Stimulated activated CD4-positive, alpha-beta T cell treated with anti-CD3 and anti-CD28 coated beads, TNF-alpha, amount 100 ng/mL, for 4 hours (primary cell): ENCODE measurements around the gene SETD3.

Experiments used
- DNase-seq, 3 experiments: peaks; one replicate each; pipeline ENCODE4 v3.0.0-alpha.2; 2020; ENCODE audit warnings: low read depth in 3 of 3

Gene SETD3

DNA sequence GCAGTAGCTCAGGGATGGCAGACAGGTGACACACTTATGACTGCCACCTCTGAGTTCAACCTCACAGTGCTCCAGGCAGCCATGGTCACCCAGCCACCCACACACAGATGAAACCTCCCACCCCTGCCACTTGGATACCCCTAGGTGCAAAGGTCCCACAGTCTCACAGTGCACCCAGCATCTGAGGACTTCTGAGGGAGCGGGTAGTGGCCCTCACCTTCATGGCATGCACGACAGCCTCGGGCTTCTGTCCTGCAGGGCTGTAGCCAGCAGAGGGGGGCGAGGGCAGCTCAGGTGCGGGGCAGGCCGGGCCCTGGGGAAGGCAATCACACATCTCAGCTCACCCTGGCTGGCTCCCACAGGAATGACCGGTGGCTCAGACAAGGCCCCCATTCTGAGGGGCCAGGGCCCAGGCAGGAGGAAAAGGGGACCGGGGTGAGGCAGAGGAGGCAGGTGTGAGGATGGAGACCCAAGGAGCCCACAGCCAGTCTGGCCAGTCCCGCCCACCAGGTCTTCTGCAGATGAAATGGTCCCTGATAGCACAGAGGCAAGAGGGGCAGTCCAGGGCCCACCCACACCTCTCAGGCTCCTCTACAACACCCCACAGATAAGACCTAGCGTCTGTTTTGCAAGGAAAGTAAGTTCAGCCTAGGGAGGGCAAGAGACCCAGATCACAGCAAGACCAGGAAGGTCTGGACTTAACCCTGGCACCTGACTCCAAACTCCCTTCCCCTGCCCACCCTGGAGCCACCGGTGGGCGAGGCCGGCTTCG is 36.4 kb upstream of the SETD3 start:
- no peak for DNase-seq

DNA sequence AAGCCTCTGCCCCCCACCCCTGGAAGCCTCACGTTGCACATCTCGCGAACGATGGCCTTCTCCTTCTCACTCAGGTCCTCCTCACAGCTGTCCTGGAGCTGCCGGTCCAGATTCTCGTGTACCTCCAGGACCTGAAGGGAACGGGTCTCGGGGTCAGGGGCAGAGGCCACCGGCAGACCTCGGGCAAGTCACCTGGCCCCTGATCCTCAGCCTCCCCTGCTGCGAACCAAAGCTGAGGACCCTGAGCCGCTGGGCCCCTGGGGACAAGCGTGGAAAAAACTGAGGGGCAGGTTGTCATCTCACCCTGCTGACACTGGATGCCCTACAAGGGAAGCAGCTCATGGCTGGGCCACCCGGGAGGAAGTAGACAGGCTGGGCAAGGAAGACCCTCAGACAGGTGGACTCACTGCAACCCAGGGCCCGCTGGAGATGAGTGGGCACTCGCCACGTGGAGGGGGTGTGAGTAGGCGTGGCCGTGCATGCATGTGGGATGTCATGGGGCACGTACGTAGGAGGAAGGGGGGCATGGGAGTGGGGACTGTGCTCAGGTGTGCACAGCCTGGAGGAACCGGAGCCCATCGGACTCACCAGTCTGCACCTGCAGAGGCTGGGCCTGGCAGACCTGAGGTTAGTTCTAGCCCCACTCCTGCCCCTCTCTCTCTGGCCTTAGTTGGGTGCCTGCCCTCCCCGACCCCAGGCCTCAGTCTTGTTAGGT is 35.7 kb upstream of the SETD3 start:
- no peak for DNase-seq

DNA sequence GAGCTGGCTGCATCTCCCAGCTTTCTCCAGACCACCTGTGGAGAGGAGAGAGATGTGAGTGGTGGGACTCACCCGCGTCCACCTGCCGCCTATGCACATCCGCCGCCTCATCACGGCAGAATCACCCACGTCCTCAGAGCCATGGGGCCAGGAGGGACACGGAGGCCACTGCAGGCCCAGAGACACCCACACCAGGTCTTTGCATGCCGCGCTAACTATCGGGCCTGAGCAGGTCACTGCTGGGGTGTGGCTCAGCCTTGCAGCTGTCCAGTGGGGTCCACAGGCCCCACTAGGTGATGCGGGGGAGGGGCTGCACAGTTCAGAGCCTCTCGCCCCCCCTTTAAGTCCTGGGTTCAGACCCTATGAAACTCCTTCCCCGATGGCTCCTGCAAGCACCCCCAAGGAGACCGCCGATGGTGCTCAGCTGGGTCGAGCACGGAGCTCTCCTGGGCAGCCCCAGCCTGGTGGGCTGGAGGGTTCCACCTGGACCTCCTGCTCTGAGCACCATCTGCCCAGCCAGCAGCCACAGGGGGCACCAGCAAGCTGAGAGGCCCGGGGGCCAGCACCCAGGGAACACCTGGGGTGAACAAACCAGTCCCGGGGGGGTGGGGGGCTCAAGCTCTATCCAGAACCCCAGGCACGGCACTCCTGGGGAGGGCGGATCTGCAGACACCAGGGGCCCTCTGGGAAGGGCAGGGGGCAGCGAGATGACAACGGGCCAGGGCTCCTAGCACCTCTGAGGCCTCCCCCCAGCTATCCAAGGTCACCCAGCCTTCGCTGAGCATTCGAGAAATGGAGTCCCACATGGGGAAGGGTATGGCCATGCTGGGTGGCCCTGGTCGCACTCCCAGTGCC is 34.9 kb upstream of the SETD3 start:
- DNase-seq: no peak

DNA sequence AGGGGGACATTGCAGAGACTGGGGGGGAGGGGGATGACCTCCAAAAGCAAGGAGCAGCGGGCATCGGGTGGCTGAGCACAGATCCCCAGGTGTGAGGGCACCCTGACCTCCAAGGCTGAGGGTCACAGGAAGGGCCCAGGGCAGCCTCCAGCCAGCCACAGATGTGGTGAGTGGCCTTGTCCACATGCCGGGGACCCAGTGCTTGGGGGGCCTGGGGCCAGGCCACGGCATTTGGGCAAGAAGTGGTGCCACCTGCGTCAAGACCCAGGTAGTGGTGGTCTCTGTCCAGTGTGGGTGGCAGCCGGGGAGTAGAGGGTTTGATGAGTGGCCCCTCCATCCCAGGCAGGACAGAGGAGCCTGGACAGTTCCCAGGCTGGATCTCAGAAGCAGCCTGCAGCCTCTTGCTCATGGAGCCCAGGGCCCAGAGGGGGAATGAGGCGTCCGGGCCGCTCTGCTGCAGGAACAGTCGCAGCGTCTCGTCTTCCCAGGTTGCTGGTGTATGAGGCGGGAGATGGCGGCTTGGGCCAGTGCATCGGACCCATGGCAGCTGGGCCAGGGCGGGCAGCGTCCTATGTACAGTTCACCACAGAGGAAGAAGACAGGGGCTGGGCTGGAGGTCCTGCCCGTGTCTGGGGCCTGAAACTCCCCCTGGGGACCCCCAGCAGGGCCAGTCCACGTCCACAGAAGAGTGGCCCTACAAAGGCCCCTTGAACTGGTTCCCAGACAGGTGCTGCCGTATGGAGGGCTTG is 34.1 kb upstream of the SETD3 start:
- no peak for DNase-seq

DNA sequence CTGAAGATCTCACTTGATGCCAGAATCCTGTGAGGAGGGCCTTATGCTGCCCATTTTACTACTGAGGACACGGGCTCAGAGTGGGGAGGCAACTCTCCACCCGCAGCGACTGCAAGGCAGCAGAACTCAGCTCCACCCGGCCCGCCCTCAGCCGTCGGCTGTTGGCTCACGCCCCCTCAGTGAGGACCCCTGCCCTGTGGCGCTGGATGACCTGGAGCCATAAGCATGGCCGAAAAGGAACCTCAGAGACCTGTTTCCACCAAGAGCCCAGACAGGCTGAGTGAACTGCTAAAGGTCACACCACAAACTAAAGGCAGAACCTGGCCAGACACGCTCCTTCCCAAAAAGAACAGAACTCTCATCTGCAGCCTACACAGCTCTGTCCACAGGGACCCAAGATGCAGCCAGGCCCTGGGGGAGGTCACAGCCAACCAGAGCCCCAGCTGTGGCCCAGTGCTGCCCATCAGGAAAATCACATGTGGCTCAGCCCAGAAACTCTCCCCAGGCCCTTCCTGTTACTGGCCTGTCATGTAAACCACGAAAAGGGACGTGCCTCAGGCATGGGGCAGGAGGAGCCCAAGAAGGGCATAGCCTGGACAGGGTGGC is 33.4 kb upstream of the SETD3 start:
- no peak for DNase-seq

DNA sequence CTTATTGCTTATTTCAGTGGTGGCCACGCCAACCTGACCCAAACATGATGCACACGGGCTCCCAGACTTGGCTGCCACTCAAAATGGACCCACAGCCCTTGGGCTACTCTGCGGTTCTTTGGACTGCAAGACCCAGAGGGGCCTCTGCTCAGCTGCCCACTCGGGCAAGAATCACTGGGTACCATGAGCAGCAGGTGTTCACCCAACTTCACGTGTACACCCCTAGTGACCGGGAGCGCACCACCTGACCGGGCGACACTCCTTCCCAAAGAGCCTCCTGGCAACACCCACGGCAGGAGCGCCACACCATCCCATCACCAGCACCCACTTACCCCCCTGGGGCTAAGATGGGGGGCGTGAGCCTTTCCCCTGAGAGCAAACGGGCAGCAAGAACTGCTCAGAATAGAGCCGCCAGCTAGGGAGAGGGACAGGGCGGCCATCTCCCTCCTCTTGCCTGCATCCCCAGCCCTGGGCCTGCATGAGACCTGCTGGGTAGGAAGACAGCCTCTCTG is 32.6 kb upstream of the SETD3 start:
- DNase-seq: no peak

DNA sequence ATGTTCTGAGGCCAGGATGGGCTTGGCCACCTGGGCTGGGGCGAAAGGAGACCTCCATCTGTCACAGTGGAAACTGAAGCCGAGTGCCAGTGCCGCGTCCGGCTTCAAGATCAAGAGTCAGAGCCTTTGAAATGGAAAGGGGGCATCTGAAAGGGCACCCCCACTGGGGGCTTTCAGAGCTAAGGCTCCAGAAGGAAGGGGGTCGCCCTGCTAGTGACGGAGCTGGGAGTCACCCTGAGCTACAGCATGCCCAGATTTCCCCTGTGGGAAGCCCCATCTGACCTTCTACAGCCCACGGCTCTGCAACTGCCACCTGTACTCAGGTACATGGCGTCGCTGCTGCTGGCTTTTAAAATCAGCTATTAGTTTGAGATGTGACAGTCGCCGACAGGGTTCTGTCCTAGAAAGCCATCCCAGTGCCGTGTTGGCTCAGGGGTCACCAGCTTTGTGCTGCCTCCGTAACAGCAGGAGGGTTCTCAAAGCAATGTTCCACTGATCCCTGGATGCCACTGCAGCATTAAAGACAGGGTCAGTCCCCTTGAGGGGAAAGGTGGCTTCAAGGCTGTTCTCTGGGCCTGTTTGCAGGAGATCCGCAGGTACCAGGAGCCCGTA is 32.0 kb upstream of the SETD3 start:
- no peak for DNase-seq

DNA sequence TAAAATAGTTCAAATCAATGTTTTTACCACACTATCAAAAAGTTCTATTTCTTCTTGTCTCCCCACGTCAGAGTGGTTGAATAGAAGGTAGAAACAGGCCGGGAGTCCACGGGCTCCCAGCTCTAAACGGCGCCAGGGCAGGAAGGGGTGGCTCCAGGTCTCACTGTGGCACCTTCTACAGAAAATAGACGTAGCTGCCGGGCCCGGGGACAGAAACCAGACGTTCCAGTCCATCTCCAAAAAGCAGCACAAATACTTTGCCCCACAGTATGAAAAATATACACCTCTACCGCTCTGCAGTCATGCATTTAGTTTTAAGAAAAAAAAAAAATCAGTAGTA is 31.4 kb upstream of the SETD3 start:
- DNase-seq: no peak

DNA sequence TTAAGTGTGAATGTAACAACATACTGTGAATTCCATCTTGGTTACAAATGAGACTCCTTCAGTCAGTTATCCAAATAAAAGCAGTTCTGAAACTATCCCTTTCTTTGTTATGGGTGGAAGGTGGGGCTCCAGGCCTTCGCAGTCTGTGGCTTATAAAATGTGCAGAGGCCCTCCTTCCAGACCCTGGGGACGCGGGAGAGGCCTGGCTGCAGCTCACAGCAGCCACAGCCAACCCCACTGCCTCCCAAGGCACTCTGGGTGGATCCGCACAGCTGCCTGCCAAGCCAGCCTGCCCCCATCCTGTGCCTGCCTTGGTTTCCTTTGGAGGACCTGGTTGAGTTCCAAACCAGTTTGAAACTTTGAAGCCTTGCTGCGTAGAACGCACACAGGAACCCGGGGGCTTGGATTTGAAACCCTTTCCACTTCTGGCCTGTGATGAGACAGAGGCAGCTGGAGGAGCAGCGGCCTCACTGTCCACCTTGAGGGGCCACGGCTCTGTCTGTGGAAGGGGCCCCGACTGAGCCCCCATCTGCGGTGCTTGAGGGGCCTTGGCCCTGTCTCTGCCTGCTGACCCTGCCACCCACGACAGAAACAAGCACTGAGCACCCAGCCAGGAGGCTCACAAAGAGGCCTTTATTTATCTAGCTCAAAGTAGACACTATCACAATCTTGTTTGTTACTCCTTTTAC is 30.9 kb upstream of the SETD3 start:
- DNase-seq: no peak

DNA sequence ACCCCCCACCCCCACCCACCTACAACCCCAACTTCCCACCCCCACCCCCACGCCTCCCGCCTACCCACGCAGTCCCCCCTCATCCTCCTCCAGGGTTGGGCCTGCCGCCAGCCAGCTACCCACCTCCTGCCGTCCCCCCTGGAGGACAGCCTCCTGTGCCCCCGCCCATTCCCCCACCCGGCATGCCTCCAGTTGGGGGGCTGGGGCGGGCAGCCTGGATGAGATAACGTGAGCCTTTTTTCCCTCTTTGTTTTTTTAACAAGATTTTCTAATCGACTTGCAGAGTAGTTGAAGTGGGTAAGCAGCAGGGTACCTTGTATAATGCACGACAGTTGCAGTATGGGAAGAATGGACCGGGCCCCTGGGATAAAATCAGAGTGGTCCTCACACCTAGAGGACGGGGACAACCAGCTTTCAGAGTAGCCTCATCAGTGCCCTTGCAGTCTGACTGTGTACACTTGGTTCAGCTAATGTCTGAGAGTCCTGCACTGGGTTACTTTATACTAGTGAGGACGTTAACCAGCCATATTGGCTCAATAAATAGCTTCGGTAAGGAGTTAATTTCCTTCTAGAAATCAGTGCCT is 30.0 kb upstream of the SETD3 start:
- DNase-seq: no peak

DNA sequence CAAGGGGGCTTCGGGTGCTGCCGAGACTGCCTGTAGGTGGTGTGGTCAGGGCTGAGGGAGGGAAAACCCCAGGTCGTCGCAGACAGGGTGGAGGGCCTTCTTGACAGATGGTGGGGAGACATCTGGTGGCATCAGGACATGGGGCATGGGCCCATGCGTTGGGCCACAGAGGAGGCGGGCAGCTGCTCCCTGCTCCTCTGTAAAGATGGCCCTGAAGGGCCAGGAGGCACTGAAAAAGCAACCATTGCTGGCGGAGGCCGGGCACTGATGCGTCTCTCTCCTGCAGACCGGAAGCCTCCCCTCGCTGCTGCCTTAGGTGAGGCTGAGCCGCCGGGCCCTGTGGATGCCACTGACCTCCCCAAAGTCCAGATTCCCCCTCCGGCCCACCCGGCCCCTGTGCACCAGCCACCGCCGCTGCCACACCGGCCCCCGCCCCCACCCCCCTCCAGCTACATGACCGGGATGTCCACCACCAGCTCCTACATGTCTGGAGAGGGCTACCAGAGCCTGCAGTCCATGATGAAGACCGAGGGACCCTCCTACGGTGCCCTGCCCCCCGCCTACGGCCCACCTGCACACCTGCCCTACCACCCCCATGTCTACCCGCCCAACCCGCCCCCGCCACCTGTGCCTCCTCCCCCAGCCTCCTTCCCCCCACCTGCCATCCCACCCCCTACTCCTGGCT is 29.4 kb upstream of the SETD3 start:
- no peak for DNase-seq

DNA sequence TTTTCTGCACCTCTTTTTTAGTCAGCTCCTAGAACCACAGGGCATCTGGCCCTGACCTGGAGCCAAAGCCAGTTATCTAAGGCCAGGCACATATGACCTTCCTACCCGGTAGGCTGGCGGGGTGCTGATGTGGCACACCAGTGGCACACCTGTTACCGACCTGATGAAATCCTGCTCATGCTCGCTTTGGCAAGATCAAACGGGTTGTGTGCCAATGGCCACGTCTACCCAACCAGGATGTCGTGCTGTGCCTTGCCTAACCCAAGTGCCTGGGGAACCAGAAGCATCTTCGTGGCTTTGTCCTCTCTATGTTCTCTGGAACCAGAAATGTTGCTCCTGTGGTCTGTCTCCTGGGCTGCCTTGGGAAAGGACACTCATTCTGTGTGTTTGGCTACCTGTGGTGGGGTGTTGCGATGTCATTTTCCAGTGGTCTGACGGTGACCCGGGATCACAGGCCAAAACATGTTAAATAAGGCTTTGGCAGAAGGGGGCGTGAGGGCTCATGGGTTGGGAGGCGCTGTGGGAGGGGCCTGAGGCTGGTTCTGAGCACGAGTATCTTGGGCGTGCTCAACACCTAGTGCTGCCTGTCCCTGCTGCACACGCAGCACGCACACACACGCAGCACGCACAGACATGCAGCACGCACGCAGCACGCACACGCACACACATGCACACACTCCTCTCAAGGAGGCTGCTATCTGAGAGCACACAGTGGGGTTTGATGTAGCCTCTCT is 28.4 kb upstream of the SETD3 start:
- no peak for DNase-seq

DNA sequence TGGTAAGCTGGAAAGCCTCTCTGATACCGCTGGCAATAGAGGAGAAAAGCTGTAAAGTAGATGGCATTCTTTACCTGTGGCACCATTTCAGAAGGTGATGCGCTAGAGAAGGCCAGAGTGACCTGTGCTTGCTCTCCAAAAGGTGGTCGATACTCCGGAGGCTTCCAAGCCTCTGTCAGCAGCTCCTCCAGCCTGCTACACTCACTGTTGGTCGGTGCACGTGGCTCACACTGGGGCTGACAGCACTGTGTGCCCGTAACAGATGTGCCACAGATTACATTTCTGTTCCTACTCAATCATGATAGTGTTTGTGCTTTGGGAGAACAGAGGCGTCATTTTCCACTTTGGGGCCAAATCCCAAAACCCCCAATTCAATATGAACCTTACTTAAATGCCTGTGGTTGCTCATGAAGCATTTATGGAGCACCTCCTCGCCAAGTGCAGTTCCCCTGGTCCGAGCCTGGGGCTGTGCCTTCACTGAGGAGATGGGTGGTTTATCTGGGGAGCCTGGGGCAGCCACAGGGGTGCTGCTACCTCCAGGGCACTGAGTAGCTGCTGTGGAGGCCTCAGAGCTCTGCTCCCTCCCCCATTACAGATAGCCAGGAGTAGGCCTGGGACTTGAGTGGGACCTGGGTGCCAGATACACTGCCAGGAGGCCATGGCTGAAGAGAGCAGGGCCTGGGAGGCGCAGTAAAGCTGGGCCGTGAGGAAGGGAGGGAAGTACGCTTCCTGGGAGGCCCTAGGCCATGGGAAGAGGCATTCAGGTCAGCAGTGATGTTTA is 27.4 kb upstream of the SETD3 start:
- no peak for DNase-seq

DNA sequence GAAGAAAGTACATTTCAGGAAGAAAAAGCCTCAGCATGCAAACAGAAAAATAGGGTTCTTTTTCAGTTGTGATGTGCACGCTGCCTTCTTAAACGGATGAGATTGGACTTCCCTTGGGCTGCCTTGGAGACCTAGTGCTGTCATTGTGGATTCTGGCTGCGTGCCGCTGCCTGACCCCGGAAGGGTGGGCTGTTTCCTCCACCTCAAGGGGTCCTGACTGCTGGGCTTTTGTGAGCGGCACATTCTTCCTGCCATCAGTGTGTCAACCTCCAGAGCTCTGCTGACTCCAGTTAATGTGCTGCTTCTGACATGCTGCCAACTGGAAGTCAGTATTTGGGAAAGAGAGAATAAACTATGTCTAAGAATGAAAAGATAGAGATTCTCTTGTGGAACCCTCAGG is 25.6 kb upstream of the SETD3 start:
- DNase-seq: no peak

DNA sequence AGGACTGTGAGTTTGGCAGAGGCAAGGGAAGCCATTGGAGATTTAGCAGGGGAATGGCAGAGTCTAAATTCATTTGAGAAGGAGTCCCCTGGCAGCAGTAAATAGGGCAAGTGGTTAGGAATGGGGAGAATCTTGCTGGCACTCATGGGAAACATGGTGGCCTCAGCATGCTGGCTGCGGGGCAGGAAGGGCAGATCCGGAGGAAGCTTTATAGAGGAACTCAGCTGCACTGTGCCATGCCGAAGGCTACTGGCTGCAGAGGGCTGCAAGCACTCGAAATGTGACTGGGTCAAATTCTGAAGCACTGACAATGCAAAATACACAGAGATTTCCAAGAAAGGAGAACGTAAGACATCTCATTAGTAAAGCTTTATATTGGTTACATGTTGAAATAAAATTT is 24.4 kb upstream of the SETD3 start:
- DNase-seq: no peak

DNA sequence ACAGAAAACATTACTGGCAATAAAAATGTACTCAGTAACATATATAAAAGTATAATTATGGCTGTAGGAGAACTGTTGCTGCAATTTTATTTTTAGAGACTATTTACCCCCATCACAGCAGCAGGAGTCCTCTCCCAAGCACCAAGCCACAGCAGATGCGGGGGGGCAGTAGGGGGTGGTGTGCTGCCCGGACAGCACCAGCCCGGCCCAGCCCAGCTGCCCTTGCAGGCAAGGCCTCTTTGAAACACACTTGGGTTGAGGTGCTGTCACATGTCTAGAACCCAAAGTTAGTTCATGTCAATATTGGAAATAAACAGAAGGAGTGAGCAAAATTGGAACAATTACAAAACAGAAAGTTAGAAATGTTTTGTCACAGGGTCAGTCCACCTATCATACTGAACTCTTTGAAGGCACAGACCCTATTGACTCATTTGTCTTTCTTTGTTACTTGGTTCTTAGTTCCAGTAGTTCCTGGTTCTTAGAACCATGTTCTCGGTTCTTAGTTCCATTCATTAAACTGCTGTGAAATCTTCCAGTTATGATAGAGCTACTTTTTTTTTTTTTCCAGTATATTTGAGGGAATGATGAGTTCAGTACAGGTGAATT is 23.3 kb upstream of the SETD3 start:
- no peak for DNase-seq

DNA sequence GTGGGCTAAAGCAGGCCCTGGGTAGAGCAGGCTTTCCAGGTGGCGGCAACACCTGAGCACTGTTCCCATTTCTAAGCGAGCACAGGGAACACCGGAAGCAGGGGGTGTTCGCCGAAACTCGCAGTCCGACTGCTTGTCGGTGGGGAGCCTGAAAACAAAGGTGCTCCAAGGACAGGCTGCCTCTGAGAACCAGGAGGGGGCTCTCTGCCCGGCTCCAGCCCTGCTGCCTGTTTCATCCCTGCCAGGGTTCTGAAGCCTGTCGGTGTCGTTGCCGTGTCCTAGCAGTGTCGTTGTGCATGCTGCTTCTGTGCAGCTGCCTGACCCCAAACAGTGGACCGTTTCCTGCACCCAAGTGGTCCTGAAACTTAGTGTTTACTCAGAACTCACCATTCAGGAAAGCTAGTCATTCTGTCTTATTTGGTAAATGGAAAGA is 22.3 kb upstream of the SETD3 start:
- DNase-seq: no peak
